Activated CD4-positive, alpha-beta T cell treated with anti-CD3 and anti-CD28 coated beads, Interleukin-2, amount 50 U/mL, for 48 hours (primary cell): ENCODE measurements around the gene RPTOR.

ENCODE experiments used
- DNase-seq, 2 experiments: peaks; one replicate each; pipeline ENCODE4 v3.0.0-alpha.2; 2020

RPTOR gene

DNA sequence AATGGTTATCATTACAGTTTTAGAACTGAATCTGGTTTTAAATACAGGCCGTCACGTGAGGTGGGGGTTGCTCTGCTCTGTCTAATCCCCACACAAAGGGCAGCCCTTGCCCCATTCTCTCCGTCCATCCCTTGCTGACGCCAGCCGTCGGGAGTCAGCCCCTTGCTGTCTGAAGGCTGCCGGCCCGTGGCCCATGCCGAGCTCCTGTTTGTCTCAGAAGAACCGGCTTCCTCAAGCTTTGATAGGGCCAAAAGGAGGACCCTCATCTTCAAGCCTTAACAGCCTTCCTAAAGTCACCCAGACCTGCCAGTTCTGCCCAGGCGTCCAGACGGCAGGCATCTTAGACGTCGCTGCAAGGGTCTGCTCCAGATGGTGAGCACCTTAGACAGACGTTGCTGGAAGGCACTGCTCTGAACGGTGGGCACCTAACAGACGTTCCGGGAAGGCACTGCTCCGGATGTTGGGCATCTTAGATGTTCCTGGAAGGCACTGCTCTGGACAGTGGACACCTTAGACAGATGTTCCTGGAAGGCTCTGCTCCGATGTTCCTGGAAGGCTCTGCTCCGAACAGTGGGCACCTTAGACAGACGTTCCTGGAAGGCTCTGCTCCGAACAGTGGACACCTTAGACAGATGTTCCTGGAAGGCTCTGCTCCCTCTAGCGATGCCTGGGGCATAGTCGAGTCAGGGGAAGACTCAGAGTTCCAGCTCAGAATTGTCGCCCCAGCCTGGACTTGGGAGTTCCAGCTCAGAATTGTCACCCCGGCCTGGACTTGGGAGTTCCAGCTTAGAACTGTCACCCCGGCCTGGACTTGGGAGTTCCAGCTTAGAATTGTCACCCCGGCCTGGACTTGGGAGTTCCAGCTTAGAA is 411.9 kb downstream of the RPTOR start:
- DNase-seq: no peak

DNA sequence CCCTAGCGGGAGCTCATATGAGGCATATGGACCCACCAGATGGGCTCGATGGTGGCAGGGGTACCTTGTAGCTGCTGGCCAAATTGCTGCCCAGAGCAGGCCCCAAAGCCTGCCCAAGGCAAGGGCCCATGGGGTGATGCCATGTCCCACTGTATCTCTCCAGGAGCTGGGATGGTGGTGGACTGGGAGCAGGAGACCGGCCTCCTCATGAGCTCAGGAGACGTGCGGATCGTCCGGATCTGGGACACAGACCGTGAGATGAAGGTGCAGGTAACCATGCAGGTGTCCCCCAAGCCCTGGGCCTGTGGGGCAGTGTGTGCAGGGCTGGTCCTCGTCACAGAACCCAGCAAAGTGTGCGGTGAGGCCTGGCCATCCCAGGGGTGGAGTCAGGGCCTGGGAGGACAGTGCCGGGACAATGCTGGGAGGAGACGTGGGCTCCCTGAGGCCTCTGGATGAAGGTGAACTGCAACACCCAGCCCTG is 412.9 kb downstream of the RPTOR start:
- no peak for DNase-seq

DNA sequence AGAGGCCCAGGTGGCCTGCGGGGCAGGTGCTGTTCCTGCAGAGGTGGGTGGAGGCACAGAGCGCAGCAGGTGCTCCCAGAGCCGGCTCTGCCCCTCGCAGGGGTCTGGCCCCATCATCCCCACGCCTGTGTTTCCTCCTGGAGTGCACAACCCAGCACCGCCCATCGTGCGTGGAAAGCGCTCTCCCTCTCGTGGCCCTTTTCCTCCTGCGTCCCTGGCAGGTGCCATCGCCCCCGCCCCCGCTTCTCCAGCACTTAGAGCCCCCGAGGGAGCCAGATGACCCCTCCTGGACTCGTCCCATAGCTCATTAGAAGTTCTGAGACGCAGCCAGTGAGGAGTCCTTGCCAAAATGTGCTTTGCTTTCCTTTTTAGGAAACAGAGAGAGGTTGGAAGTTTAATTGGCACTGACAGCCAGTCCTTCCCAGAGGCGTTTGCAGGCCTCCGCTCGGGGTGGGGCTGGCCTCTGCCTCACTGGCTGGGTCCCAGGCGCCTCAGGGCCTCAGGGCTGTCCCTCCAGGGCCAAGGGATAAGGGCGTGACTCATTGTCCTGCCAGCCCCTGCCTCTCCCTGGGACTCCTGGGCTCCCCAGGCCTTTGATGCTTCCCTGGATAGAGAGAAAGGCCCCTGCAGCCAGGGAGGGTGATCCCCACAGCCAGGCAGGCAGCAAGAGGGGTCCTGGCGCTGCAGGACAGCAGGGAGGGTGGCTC is 414.8 kb downstream of the RPTOR start:
- DNase-seq: no peak

DNA sequence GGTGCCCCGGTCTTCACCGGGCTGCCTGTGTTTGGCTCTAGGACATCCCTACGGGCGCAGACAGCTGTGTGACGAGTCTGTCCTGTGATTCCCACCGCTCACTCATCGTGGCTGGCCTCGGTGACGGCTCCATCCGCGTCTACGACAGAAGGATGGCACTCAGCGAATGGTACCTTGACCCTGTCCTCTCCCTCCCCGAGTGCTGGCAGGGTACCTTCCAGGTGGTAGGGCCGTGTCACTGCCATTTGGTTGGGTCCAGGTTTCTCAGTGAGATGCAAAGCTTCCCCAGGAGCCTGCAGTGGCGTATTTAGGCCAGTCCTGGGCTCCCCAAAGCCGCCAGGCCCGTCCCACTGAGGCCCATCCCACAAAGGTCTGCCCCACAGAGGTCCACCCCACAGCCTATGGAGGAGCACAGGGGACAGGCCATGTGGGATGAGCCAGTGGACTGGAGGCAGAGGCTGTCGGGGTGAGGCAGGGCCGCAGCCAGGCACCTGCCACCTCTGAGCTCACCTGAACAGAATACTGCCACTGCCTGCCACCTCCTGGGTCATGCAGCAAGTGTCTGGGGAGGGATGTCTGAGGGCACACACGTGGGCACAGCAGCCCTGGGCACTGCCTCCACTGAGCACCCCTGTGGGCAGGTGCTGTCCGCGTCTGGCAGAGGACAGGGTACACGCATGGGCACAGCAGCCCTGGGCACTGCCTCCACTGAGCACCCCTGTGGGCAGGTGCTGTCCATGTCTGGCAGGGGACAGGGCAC is 415.6 kb downstream of the RPTOR start:
- DNase-seq: no peak

DNA sequence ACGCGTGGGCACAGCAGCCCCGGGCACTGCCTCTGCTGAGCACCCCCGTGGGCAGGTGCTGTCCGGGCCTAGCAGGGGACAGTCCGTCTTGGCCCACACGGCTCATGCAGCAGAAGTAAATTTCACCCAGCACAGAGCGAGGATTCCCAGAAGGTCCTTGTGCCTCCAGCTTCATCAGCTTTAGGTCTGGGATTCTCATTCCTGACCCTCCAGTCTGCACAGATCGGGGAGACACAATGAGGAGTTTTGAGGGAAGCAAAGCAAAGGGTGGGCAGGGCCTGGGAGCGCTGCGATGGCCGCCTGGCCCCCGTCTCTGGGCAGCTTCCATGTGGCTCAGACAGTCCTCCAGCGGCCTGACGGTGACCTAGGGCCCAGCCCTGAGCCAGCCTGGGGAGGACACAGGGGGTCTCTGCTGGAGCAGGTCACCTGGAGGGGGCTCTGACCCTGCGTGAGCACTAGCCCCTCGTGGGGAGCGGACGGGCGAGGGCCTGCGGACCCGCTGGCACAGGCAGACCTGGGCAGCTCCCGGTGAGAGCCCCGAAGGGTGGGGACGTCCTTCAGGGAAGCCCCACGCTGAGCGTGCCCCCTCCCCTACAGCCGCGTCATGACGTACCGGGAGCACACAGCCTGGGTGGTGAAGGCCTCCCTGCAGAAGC is 416.3 kb downstream of the RPTOR start:
- DNase-seq: no peak

DNA sequence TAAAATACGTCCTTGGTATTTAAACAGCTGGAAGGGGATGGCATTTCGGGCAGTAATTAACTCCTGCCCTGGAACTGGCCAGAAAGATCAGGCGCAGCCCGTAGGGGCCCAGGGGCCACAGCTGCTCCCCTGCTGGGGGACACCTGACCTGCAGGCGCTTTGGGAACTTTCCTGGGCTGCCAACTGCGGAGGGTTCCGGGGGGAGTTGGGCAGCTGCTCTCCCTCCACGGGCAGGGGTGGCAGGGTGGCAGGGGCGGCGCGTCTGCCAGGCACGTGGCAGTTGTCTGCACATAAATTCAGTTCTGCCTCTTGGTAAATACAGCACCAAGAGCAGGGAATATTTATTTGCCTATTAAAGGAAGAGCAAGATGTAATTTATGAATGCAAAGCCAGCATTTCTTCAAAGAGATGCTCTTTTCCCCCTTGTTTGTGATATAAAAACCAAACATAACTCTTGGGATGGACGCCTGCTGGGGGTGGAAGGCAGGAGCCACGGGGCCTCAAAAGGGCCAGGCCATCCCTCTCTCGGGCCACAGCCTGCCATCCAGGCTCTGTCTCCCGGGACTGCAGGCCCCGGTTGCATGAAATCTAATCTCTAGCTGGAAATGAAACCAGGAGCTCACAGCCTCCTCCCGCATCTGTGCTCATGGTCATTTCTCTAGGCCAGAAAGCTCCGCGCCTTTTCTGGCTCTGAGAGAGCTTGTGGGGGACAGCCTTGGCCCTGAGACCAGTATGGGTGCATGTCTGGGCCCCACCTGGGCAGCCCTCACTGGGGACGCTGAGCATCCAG is 417.1 kb downstream of the RPTOR start:
- no peak for DNase-seq

DNA sequence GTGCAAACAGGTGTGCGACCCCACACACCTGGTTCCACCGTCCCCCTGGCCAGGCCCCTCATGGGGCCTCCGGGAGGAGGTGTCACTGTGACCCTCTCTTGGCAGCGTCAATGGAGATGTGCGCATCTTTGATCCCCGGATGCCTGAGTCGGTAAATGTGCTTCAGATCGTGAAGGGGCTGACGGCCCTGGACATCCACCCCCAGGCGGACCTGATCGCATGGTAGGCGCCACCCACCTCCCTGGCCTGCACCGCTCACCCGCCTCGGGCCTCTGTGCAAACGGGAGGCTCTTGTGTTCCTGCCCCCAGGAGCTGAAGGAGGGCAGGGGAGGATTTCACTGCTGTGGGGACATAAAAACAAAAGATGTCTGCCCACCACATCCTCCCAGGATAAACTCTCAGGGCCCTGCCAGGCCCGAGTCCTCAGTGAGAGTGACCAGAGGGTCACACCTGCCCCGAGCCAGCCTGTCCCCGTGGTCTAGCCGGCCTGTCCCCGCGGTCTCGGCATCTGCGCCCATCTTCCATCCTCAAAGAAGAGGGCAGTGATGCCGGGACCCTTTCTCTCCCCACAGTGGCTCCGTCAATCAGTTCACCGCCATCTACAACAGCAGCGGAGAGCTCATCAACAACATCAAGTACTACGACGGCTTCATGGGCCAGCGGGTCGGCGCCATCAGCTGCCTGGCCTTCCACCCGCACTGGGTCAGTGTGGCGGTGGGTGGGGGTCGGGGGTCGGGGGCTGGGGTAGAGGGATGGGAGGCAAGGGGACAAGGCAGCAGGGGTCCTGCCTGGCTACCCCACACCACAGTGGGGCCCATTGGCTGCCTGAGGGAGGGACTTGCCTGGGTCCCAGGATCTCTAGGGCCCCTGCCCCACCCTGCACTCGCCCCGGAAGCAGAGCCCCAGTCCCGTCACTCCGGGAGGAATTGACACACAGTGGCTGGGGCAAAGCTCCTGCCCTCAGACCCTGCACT is 418.0 kb downstream of the RPTOR start:
- DNase-seq: no peak

DNA sequence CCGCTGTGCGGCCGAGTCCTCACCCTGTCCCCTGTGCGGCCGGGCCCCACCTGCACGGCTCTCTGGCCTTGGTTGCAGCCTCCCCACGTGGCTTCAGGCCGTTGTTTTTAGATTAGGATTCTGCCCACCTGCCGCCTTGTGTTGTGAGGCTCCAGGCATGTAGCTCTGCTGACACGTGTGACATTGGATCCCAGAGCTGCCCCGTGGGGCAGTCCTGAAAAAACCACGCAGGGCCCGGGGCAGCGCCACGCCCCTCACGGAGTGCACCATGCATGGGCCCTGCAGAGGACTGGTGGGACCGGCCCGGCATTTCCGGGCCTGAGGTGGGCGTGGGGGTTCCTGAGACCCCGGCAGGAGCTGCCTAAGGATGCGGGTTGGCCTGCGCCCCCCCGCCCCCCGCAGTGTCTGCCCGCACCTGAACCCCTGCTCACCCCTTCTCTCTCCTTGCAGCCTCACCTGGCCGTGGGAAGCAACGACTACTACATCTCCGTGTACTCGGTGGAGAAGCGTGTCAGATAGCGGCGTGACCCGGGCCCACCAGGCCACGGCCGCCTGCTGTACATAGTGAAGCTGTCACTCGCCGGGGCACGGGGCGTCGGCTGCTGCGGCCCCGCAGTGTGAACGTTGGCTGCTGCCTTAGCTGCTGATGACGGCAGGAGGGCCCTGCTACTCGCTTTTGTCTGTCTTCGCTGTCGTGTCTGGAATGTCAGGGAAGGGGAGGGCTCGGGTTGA is 419.3 kb downstream of the RPTOR start:
- no peak for DNase-seq

DNA sequence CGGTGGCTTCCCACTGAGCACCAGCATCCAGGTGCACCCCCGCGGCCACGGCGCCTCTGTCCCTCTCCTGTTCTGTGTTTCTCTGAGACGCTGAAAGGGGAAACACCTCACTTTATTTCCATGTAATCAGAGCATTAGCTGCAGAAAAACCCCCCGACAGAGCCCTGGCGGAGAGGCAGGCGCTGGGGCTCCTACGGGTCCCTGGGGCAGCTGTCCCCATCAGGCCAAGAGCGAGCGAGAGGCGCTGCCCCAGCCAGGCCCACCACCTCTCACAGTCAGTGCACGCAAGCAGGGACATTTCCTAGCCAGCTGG is 419.9 kb downstream of the RPTOR start:
- DNase-seq: no peak

DNA sequence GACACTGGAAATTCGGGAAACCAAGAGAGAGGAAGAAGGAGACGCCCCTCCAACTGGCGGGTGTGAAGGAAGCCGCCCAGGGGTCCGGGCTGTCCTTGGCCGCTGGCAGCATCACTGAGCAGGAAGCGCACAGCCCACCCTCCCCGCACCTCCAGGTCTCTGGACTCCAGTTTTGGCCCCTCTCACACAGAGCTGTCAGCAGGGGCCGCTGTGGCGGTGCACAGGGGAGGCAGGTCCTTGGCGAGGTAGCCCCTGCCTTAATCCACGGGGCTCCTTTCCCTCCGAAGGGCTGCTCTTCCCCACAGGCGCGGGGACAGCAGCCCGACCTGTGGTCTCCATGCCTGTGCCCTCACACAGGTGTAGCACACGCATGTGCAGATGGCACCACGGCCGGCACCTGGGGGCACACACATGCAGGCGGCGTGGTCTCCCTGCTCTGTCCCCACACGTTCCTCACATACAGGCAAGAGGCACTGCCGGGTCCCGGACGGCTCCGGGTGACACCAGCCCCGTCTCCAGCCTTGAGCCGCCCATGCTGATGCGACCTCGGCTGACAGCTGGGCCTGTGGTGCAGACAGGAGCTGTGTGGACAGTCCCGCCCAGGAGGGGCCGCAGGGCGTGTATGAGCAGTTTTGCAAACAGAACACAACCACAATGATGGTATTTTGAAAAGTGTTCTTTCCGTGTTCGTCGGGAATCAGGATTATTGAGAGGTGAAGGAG is 420.4 kb downstream of the RPTOR start:
- no peak for DNase-seq

DNA sequence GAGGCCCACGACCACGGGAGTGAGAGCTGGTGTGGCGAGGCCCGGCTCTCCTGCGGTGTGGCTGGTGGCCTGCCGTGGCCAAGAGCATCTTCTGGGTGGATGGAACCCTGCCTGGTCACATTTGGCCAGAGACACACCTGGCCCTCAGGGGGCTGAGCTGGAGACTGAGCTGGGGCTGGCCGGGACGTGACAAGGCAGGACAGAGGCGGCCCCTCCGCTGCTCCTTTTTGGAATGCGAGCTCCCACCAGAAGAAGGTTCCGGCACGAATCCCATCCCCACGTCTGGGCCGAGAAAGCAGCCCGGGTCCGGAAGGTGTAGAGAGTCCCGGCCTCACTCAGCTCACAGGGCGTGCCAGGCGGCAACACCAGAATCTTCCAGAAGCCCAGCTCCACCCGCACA is 421.0 kb downstream of the RPTOR start:
- DNase-seq: no peak

DNA sequence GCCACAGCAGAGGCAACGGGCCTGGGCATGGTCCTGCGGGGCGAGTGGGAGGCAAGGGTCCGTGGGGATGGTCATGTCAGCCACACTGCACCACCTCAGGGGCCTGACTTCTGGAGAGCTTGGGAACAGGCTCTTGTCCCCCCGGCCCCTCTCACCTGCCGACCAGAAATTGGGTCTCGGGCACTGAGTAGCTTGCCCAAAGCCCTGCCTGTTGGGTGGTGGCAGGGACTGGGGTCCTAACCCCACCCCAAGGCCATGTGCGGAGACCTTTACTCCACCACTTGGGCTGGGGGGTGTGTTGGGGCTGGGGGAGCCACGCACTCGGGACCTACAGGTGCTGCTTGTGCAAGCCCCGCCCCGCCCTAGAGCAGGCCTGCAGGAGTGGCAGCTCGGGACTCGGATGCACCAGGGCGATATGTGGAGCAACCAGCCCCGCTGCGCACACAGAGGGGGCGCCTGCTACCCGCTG is 422.8 kb downstream of the RPTOR start:
- DNase-seq: no peak

DNA sequence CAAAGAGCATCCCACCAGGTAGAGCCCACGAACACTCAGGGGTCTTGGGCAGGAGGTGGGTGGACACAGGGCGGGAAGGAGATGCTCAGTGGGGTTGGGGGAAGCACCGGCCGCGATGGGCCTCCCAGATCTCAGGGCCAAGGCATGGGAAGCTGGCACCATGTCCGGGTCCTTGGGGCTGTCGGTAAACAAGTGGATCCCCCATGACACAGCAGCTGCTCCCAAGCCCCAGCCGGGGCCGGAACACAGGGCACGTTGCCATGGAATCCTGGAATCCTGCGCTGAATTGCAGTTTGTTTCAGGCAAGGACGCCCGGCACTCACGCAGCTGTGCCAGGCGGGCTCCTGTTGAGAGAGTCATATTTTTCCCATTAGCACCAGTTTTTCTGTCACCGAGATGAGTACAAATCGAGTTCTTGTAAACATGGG is 424.0 kb downstream of the RPTOR start:
- DNase-seq: no peak

DNA sequence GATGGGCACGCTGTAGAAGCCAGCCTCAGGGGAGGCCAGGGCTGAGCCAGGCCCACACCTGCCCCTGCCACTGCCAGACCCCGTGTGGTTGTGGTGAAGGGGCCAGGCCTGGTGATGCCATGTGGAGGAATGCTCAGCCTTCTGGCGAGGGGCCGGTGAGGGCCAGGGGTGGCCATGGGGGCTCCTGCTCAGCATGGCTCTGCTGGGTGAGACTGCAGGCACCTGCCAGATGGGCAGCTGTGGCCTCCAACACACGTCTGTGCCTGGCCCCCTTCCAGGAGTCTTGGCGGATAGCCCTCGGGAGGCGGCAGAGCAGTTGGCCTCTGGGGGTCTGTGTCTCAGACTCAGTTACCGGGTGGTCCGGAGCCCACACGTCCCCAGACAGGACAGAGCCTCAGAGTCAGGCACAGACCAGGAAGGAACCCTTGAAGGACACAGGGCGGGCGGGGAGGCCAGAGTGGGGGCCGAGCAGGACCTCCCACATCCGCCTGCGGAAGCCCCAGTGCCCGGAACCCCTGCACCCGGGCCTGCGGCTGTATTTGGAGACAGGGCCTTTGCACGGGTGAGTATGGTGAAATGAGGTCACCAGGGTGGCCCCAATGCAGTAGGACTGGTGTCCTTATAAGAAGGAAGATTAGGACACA is 424.5 kb downstream of the RPTOR start:
- DNase-seq: no peak

DNA sequence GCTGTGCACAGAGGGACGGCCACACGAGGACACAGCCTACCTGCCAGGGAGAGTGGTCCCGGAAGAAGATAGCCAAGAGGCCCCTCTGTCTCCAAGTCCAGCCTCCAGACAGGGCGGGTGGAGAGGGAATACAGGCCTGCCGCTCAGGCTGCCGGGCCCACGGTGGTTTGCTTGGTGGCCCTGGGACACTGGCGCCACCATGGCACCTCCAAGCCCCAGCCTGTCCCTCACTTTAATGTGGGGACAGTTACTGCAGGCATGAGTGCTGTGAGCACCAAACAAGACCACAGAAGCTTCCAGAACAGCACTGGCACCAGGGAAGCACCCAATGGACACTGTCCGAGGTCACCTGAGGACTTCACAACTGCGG is 425.0 kb downstream of the RPTOR start:
- no peak for DNase-seq

DNA sequence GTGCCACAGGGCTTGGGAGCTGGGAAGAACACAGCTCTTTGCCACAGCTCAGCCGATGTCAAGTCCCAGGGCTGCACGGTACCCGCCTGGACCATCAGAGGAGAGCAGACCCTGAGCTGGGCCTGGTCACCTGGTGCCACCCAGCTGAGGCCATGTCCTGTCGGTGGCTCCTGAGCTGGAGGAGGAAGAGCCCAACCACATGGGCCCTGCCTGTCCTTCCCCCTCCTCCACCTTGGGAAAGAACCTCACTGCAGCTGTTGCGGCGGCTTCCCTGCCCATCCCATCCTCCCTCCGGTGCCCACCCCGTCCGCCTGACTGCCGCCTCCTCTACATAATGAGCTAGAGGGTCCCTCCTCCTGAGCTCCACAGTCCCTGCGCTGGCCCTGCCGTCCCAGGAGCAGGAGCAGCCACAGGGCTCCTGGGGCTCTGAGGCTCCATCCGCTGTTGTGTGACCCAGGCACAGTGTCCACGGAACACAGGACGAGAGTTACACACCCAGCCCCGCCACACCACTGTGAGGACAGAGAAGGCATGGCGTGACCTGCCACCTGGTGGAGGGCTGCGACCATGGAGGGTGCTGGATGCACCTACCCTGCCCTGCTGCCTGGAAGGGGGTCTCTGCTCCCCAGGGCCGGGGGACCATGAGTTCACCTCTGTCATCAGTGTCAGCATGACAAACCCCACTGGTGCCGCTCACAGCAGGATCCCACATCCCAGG is 425.6 kb downstream of the RPTOR start:
- DNase-seq: peak; percentile 62 to 65

DNA sequence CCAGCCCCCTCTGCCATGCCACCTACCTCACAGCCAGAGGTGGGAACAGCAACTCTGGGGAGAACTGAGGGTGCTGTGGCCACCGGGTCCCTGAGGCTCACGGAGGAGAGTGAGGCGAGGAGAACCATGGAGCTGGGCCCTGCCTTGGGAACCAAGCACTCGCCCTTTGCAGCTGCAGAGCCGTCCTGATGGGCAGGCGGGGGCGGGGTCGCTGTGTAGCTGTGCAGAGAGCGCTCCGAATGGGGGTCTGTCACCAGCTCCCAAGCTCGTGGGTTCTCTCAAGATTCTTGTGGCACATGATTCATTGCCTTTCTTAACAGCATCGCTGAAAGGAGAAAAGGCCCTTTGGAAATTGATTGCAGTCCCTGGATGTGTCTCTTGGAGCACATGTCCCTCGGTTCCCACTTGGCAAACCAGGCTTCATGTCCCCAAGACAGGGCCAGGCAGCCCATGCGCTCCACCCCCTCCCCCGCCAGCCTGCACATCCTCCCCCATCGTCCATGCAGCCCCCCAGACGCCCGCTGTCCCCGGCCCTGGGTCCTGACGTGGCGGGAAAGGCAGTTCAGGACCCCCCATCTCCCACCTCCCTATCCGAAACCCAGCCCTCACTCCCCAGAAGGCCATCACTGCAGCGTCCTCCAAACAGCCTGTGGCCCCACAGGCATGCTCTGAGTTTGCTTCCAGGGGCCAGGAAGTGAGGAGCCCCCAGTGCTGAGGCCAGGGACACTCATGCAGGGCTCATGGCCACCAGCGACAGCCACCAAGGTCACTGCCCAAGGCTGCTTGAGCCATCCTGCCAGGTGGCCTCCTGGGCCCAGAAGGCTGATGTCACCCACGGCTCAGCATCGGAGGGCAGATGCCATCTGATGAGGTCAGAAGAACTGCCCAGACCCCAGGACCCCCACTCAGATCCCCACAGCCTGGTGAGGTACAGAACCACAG is 426.4 kb downstream of the RPTOR start:
- DNase-seq: no peak
